Measurements from ENCODE around the gene ZNF292. TPM values are rescaled to one million over a fixed set of nuclear protein-coding genes. Genes with fewer than 3 reads are reported as not detected.

The ZNF292 gene
- total RNA-seq, 4 donors from 2014 or later: 35.5 to 48.3 (median 43.9) TPM

DNA sequence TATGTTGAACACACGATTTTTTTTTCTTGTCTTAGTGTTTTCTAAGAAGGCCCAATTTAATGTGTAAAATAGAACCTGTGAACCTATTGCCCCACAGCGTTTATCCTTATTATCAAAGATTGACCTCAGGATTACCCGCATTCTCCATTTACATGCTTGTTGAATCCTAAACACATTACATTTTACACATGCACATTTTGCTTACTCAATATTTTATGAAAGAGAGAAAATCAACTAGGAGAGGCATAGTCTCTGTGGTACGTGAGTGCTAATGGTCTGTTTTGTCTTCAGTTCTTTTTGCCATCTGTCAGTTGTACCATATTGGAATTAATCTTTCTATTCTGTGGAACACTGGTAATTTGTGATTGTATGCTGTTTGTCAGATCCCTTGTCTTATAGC, 86.9 kb downstream of the ZNF292 start:
- TF ChIP-seq POLR2A (IDR thresholded peaks at IDR 0.05): no peak
- no peak for TF ChIP-seq CTCF (IDR thresholded peaks at IDR 0.05)
- TF ChIP-seq EP300 (IDR thresholded peaks at IDR 0.05): no peak
- 86 to 88% methylated on average over 4 of the region's 4 CpGs for WGBS, 2 donors
- Histone ChIP-seq H3K27ac (no peak overlapping the region), H3K9me3 (no peaks in the 10 kb centered on the region), H3K36me3 (peaks cover 0 to 53% (median 10%) of the 10 kb centered on the region in 3 donors), H3K27me3 (no peaks in the 10 kb centered on the region), H3K4me3 (no peak overlapping the region), H3K4me1 (no peaks in the 10 kb centered on the region)
- no peak for DNase-seq (ENCODE audit: low spot score in 2 of 2)

- peaks cover 0 to 67% (median 10%) of the 10 kb centered on the region in 3 donors for H3K36me3 ChIP-seq
- no peak overlapping the region for H3K27ac ChIP-seq
- H3K4me1 ChIP-seq: no peaks in the 10 kb centered on the region
- no peak for TF ChIP-seq CTCF (IDR thresholded peaks at IDR 0.05)
- TF ChIP-seq POLR2A (IDR thresholded peaks at IDR 0.05): no peak
- no peak for TF ChIP-seq EP300 (IDR thresholded peaks at IDR 0.05)
- no peak for DNase-seq (ENCODE audit: low spot score in 2 of 2)
- H3K27me3 ChIP-seq: no peaks in the 10 kb centered on the region
- H3K9me3 ChIP-seq: no peaks in the 10 kb centered on the region
- no peak overlapping the region for H3K4me3 ChIP-seq
Measured at GRCh38 chr6:87243812-87244211, 88.4 kb downstream of the ZNF292 start.

- no peak overlapping the region for H3K27ac ChIP-seq
- no peaks in the 10 kb centered on the region for H3K27me3 ChIP-seq
- TF ChIP-seq POLR2A (IDR thresholded peaks at IDR 0.05) (no peak), CTCF (IDR thresholded peaks at IDR 0.05) (no peak), EP300 (IDR thresholded peaks at IDR 0.05) (no peak)
- no peaks in the 10 kb centered on the region for H3K9me3 ChIP-seq
- no peak overlapping the region for H3K4me3 ChIP-seq
- H3K36me3 ChIP-seq: peaks cover 0 to 69% (median 10%) of the 10 kb centered on the region in 3 donors
- no peaks in the 10 kb centered on the region for H3K4me1 ChIP-seq
- DNase-seq (ENCODE audit: low spot score in 2 of 2): no peak
Measured at GRCh38 chr6:87244380-87244779, 89.0 kb downstream of the ZNF292 start.

GRCh38 chr6:87250019-87250418, 94.7 kb downstream of the ZNF292 start:
- no peak for DNase-seq (ENCODE audit: low spot score in 2 of 2)
- Histone ChIP-seq H3K4me1 (no peaks in the 10 kb centered on the region), H3K4me3 (no peak overlapping the region), H3K9me3 (no peaks in the 10 kb centered on the region), H3K36me3 (peaks cover 0 to 86% (median 10%) of the 10 kb centered on the region in 3 donors), H3K27me3 (no peaks in the 10 kb centered on the region), H3K27ac (no peak overlapping the region)
- TF ChIP-seq CTCF (IDR thresholded peaks at IDR 0.05) (no peak), EP300 (IDR thresholded peaks at IDR 0.05) (no peak), POLR2A (IDR thresholded peaks at IDR 0.05) (no peak)

- TF ChIP-seq EP300 (IDR thresholded peaks at IDR 0.05): no peak
- no peak for TF ChIP-seq CTCF (IDR thresholded peaks at IDR 0.05)
- TF ChIP-seq POLR2A (IDR thresholded peaks at IDR 0.05): no peak
- no peak overlapping the region for H3K27ac ChIP-seq
- no peak overlapping the region for H3K4me3 ChIP-seq
- no peaks in the 10 kb centered on the region for H3K4me1 ChIP-seq
- peaks cover 0 to 91% (median 5%) of the 10 kb centered on the region in 3 donors for H3K36me3 ChIP-seq
- no peaks in the 10 kb centered on the region for H3K9me3 ChIP-seq
- no peaks in the 10 kb centered on the region for H3K27me3 ChIP-seq
- 91 to 96% methylated on average over 1 of the region's 1 CpG for WGBS, 2 donors
- no peak for DNase-seq (ENCODE audit: low spot score in 2 of 2)
Measured at GRCh38 chr6:87251225-87251624, 95.9 kb downstream of the ZNF292 start.

All from tibial nerve (tissue), 4 donors.